HG03342 (cell line): ENCODE measurements around the gene SIK3.

ENCODE experiments used
- ATAC-seq: cut with Tn5 transposase; IDR thresholded peaks from one replicate; pipeline ENCODE4 v1.9.1; 2021; ENCODE audit warnings: mild to moderate bottlenecking, moderate library complexity; ENCODE audit not compliant: unreplicated experiment

The SIK3 gene

GRCh38 chr11:117080370-117080769 lies 17.9 kb downstream of the SIK3 start:
- no peak for ATAC-seq

GRCh38 chr11:117076941-117077691 lies 21.1 kb downstream of the SIK3 start:
- no peak for ATAC-seq

- ATAC-seq = no peak
These were observed 23.0 kb downstream of the SIK3 start for GRCh38 chr11:117075186-117075585.

GRCh38 chr11:117074119-117074518 lies 24.1 kb downstream of the SIK3 start:
- no peak for ATAC-seq

GRCh38 chr11:117073539-117073938 lies 24.7 kb downstream of the SIK3 start:
- no peak for ATAC-seq

- ATAC-seq = no peak
These were observed 25.4 kb downstream of the SIK3 start for GRCh38 chr11:117072517-117073461.

GRCh38 chr11:117071344-117071787 lies 26.9 kb downstream of the SIK3 start:
- no peak for ATAC-seq

GRCh38 chr11:117070016-117070415 lies 28.2 kb downstream of the SIK3 start:
- no peak for ATAC-seq

GRCh38 chr11:117068303-117068860 lies 29.8 kb downstream of the SIK3 start:
- ATAC-seq = no peak

- no peak for ATAC-seq
These were observed 31.3 kb downstream of the SIK3 start for GRCh38 chr11:117066959-117067358.

- no peak for ATAC-seq
These were observed 34.0 kb downstream of the SIK3 start for GRCh38 chr11:117064275-117064674.

GRCh38 chr11:117062498-117062897 lies 35.7 kb downstream of the SIK3 start:
- no peak for ATAC-seq

GRCh38 chr11:117061256-117061655 lies 37.0 kb downstream of the SIK3 start:
- ATAC-seq = no peak

GRCh38 chr11:117059611-117060148 lies 38.5 kb downstream of the SIK3 start:
- ATAC-seq = no peak

- ATAC-seq = no peak
These were observed 39.4 kb downstream of the SIK3 start for GRCh38 chr11:117058761-117059261.

GRCh38 chr11:117057727-117058126 lies 40.5 kb downstream of the SIK3 start:
- ATAC-seq = no peak

- no peak for ATAC-seq
These were observed 40.9 kb downstream of the SIK3 start for GRCh38 chr11:117057317-117057716.

GRCh38 chr11:117055469-117055868 lies 42.8 kb downstream of the SIK3 start:
- ATAC-seq = no peak

GRCh38 chr11:117054382-117054781 lies 43.8 kb downstream of the SIK3 start:
- no peak for ATAC-seq

GRCh38 chr11:117052196-117053149 lies 45.8 kb downstream of the SIK3 start:
- ATAC-seq = no peak
